ENCODE measurements around the gene ALG1L2.
"Not testable (repeated sequence)": the region's sequence is repeated elsewhere in the genome, so short reads cannot be mapped to it uniquely, and the experiment has no call there.

The ALG1L2 gene, protein sequence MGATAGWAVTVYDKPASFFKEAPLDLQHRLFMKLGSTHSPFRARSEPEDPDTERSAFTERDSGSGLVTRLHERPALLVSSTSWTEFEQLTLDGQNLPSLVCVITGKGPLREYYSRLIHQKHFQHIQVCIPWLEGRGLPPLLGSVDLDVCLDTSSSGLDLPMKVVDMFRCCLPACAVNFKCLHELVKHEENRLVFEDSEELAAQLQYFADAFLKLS

DNA sequence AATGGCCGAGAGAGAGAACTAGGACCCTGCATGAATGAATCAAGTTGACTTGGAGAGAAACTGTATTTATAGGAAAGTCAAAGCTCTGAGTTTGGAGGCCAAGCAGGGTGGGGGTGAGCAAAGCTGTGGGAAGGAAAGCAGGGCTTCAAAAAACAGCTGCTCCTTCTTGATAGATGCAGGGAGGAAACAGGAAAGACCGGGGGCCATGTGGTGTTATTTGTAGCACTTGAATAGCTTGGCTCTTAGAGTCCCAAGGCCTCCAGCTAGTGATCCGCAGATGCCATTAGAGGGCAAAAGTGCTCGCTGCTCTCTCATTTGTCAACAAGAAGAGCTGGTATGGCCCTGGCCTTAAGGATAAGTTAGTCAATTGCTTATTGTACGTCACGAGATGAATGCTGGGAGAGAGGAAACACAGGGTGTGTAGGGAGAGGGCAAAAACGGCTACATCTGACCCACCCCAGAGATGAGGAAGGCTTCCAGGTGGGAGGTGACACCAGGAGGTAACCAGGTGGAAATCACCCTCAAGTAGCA lies at the start of gene ALG1L2:
Gene ALG1L2 (plus strand): TSS at position 481 of the 531 bp plus-strand sequence. CDS start 186 bp downstream, outside the sequence.
- DNase-seq = no peak

DNA sequence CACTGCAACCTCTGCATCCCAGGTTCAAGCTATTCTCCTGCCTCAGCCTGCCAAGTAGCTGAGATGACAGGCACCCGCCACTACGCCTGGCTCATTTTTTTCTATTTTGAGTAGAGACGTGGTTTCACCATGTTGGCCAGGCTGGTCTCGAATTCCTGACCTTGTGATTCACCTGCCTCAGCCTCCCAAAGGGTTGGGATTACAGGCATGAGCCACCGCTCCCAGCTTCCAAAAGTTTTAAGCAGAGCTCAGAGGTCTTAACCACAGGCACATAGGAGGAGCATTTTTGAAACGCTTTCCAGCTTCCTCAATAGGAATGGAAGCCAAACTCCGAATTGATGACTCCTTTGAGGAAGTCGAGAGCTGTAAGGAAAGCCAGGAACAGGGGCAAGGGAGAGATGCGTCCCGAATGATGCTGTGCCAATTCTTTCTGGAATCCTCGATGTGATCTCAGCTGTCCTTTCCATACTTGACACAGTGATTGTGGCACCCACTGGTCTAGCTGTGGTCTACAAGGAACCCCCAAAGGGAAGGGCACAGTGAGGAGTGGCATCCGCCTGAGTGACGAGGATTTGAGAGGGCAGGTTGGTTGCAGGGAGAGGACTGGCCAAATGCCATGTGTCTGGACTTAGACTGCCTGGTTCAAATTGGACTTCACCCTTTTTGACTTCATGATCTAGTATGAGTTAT lies 44.4 kb upstream of the ALG1L2 start:
- not testable (repeated sequence) for DNase-seq

DNA sequence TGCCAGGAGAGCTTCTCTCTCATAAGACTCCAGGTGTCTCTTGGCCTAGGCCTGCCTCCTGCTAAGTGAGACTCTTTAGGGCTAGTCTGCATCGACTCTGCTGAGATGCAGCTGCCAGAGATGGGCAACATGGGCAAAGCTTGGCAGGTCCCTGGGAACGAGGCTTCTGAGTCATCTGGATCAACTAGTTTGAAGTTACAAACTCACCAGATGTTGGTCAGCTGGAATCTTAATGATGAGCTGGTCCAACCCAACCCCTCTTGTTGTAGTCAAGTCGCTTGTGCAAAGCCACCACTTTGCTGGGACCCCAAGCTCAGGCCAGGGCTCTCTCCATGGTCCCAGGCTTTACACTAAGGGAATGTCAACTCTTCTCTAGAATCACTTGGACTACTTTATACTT lies 38.9 kb upstream of the ALG1L2 start:
- not testable (repeated sequence) for DNase-seq

DNA sequence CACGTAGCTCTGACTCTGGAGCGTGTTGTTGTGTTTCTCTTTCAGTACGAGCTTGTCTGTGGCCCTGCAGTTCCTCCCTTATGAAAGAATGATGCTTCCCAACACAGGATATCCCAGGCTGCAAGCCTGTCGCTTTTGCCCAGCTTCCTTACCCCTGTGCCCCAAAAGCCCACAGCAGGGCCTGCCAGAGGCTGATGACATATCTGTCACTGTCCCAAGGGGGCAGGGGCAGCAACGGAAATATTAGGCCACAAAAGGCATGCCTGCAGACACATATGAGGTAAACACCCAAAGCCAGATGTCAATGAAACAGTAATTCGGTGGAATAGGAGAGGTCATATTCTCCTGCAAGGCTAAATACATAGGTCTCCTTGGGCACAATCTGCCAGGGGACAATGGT lies 38.0 kb upstream of the ALG1L2 start:
- DNase-seq = not testable (repeated sequence)

DNA sequence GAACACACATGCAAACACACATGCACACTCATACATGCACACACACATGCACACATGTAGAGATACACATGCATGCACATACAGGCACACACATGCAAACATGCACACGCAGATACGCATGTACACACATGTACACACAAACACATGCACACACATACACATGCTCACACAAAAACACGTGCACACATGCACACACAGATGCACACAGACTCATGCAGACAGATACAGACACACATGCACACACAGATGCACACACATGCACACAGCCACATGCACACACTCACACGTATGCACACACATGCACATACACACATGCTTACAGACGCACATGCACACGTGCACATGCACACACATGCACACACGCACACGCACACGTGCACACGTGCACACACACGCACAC lies 37.3 kb upstream of the ALG1L2 start:
- DNase-seq = no peak

DNA sequence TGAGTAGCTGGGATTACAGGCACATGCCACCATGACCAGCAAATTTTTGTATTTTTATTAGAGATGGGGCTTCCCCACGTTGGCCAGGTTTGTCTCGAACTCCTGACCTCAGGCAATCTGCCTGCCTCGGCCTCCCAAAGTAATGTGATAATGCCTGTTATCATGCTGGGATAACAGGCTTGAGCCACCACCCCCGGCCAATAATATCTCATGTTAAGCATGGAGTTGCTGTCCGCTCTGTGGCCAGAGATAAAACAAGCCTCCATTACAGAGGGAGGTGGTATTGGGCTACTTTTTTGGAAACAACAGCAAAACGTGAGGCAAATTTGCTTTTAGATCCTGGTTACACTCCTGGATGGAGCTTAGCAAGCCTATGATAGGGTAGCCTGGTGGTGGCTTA lies 32.9 kb upstream of the ALG1L2 start:
- no peak for DNase-seq

DNA sequence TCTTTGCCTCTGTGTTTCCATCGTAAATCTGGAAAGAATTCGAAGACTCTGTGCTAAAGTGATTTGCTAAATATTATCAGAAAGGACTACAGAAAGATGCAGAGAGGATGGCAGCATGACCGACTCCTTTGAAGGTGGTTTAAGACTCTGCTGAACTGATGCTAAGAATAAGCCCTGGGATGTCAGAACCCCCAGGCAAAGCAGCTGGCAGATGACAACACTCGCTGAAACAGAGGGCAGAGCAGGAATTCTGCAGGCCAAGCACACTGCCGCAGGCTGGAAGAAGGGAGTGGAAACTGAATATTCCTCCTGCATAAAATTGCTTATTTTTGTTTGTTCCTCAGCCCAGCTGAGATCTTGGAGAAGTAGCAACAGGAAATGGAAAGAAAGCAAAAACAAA lies 29.3 kb upstream of the ALG1L2 start:
- not testable (repeated sequence) for DNase-seq

DNA sequence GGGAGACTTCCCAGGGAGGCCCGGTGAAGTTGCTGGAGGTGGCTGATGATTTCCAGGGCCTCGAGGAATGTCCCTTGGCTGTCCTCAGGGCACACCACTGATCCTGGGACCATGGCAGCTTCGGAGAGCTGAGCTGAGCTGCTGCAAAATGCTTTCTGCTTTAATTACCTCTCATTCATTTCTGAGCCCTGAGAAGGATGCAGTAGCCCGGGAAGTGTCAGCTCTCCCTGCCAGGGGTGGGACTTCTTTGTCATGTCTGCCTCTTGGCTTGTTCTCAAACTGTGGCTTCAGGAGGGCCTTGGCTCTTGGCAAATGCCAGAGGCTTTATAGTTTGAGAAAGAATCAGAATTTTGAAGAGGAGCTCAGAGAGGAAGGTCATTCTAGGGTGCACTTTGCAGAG lies 28.7 kb upstream of the ALG1L2 start:
- DNase-seq = not testable (repeated sequence)

DNA sequence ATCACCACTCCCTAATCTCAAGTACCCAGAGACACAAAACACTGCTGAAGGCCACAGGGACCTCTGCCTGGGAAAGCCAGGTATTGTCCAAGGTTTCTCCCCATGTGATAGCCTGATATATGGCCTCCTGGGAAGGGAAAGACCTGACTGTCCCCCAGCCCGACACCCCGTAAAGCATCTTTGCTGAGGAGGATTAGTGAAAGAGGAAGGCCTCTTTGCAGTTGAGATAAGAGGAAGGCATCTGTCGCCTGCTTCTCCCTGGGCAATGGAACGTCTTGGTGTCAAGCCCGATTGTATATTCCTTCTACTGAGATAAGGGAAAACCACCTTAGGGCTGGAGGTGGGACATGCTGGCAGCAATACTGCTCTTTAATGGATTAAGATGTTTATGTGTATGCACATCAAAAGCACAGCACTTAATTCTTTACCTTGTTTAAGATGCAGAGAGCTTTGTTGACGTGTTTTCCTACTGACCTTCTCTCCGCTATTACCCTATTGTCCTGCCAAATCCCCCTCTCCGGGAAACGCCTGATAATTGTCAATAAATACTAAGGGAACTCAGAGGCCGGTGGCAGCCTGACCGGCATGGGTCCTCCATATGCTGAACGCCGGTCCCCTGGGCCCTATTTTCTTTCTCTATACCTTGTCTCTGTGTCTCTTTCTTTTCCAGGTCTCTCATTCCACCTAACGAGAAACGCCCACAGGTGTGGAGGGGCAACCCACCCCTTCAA lies 23.9 kb upstream of the ALG1L2 start:
- DNase-seq = not testable (repeated sequence)

DNA sequence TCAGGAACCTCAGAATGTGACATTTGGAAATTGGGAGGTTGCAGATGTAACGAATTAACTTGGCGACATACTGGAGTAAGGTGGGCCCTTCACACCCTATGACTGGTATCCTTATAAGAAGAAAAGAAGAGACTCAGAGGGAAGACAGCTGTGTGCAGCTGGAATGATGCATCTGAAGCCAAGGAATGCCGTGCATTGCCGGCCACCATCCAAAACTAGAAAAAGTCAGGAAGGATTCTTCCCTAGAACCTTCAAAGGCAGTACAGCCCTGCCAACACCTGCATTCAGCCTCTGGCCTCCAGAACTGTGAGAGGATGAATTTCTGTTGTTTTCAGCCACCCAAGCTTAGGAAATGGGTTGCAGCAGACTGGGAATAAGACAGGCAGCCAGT lies 23.4 kb upstream of the ALG1L2 start:
- DNase-seq = not testable (repeated sequence)

DNA sequence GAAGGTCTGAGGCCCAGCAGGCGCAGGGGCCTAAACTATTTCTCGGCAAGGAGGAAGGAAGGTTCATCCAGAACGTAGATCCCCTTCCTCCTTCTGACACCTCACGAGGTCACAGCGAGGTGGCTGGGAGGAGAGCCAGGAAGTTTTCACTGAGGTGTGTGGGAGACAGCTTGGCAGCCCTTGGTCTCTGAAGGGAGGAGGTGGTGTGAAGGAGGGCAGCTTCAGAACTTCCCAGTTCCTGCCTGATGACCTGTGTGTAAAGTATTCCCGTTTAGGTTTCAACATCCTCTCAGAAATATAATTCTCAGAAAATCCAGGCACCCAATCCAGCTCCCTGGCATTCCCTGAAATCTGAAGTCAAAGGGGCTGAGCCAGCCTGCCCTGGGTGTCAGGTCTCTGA lies 22.9 kb upstream of the ALG1L2 start:
- DNase-seq = not testable (repeated sequence)

DNA sequence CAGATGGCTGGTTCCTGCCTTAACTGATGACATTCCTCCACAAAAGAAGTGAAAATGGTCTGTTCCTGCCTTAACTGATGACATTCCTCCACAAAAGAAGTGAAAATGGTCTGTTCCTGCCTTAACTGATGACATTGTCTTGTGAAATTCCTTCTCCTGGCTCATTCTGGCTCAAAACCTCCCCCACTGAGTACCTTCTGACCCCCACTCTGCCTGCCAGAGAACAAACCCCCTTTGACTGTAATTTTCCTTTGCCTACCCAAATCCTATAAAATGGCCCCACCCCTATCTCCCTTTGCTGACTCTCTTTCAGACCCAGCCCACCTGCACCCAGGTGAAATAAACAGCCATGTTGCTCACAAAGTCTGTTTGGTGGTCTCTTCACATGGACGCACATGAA lies 22.5 kb upstream of the ALG1L2 start:
- not testable (repeated sequence) for DNase-seq

DNA sequence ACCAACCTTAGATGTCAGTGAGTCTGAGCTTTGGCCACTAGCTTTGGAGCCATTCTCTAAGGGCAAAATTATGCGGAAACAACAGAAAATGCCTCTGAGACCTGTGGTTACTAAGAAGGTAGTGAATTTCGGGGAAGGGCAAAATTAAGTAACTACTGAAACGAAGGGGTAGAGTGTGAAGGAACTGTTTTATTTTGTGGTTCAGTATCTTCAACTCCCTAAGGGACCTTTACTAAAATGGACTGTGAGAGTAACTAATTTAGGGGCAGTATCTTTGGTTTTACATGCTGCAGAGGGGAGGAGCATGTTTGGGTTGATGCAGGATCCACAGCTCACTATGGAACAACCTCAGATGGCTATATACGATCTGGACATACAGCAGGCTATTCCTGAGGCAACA lies 8.0 kb upstream of the ALG1L2 start:
- DNase-seq = no peak

DNA sequence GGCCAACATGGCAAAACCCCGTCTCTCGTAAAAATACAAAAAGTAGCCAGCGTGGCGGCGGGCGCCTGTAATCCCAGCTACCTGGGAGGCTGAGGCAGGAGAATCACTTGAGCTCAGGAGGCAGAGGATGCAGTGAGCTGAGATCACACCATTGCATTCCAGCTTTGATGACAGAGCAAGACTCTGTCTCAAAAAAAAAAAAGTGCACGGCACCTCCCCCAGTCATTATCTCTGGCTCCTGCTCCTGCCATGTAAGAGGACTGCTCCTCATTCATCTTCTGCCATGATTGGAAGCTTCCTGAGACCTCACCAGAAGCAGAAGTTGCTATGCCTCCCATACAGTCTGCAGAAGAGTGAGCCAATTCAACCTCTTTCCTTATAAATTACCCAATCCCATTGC lies 4.0 kb upstream of the ALG1L2 start:
- DNase-seq = no peak

DNA sequence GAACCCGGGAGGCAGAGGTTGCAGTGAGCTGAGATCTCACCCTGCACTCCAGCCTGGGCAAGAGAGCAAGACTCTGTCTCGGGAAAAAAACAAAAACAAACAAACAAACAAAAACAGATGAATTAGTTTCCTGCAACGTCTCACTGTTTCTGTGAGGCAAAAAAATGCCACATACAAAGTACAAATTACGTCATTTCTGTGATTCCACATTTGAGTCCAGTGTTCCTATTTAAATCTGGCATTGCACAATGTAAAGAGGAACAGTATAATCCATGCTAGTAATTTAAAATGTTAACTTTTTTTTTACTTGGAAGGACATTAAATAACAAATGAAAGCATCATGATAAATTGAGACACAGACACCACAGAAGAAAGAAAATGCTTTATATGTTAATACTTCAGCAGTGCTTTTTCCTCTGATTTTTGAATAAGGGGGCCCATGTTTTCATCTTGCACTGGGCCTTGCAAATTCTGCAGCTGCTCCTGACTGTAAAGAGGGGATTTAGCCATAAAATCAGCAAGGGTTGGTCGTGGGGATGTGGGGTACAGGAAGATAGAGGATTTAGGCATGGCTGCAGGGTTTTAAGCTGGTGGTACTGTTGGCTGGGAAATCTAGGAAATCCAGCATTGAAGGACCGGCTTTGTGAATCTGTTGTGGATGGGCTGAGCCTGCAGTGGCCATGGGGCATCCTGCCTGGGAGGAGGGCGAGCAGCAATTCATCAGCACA lies 1.9 kb downstream of the ALG1L2 start:
- not testable (repeated sequence) for DNase-seq

DNA sequence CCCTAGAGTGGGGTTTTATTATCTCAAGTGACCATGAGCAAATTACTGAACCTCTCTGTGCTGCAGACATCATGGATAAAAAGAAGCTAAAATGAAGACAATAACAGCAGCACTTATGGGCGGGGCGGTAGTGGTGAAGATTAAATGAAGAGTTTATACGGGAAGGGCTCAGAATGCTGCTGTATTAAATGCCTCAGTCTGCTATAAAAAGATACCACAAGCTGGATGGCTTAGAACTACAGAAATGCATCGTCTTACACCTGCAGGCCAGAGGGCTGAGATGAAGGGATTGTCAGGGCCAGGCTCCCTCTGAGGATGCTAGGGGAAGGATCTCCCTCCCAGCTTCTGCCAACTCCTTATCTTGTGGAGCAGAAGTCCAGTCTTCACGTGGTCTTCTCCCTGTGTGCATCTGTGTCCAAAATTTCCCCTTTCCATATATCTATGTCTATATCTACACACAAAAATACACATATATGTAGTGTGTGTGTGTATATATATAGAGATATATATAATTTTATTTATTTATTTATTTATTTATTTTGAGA lies 2.9 kb downstream of the ALG1L2 start:
- DNase-seq = peak in 1 of 3 experiments; percentile 11

DNA sequence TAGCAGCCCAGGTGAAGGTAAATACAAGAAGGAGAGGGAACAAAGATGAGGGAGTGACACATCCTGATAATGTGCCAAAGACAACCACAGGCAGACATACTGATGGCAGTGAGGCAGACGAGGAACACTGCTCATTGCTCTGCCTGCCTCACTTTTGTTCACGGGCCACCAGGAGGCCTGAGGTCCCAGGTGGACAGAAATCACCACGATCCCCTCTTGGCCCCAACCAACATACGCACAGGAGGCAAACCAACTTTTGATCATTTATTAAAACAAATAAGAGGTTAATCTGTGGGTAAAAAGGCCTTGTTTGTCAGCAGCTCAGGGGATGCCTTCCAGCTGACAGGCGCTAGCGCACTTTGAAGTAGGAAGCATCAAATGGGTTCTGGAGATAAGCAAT lies 4.2 kb downstream of the ALG1L2 start:
- no peak for DNase-seq

DNA sequence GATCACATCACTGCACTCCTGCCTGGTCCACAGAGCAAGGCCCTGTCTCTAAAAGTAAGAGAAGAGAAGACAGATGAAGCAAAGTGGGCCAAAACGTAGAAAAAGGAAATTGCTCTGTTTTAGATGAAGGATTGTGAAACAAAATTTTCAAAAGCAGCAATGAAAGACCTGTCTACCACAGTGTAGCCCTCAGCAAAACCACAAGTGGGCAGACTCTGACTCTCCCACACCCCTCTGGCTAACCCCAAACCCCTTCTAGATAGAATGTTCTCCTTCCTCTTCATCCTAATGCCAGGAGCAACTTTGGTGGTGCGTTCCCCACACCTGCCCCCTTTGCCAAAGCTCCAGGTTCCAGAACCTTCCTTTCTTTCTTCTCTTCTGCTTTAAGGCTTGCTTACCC lies 5.0 kb downstream of the ALG1L2 start:
- not testable (repeated sequence) for DNase-seq

DNA sequence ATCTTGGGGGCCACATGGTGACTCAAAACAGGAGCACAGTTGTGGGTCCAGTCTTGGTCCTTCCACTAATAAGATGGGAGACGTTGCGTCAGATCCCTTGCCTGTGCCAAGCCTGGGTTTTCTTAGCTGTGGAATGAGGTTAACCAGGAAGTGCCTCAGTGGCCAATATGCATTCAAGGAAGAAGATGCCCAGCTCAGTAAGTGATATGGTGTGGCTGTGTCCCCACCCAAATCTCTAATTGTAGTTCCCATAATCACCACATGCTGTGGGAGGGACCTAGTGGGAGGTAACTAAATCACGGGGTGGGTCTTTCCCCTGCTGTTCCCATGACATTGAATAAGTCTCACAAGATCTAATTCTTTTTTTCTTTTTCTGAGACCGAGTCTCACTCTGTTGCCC lies 6.4 kb downstream of the ALG1L2 start:
- DNase-seq = no peak

DNA sequence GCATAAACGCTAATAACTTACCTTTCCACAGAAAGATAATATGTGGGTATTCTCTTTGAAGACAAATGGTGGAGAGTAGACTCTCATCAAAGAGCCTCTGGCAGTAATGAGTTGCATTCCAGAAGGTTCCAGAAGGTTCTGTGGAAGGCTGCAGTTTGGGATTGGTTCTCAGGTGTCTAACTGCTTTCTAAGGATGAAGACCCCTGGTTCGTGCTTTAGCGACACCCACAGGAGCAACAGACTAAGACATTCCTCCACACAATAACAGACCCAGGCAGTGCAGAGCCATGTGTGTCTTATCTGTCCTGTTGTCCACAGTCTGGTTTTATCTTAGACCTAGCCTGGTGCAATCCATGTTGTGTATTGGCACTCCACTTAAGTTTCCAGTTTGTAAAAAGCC lies 9.1 kb downstream of the ALG1L2 start:
- DNase-seq = not testable (repeated sequence)

DNA sequence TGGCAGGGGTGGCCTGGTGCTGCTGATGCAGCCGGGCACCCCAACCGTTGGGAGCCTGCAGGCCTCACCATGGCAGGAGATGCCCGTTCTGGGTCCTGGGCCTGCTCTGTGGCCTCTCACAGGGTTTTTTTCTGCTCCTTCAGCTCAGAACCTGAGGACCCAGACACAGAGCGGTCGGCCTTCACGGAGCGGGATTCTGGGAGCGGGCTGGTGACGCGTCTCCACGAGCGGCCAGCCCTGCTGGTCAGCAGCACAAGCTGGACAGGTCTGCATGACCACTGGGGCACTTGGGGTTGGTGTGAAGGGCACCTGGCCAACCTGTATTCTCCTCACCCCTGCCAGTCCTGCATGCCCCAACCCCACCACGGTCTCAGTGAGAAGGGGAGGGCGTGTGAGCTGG lies 10.3 kb downstream of the ALG1L2 start:
- no peak for DNase-seq

DNA sequence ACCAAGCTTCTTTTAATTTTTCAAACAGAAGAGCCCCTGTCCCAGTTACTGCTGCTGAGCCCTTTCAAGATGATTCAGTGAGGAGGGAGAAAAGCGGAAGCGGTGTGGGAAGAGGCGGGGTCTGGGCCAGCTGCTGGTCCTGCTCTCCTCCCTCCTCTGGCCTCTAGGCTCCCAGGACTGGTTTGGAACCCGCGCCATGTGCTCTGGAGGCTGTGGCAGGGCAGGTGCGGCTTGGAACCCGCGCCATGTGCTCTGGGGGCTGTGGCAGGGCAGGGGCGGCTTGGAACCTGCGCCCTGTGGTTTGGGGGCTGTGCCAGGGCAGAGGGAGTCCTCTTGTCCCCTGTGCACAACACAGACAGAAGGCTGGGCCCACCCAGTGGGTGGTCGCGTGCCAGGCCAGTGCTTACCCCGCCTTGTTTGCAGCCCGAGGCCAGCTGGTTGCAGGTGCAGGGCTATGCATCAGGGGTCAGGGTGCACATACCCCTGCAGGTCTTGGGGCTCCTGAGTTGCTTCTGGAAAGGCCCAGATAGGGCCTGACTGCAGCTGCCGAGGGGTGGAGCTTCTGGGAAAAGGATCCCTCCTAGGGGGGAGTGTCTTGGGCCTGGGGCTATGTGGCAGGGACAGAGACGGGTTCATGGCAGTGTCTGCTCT lies 12.2 kb downstream of the ALG1L2 start:
- DNase-seq = peak in 2 of 3 experiments; percentile 3 to 17
